OCI-LY7 (cell line): ENCODE measurements around the gene HINT2.

Experiments used
- EZH2phosphoT487 ChIP-seq: fragments of 200-600 bp; sonication (generic); IDR thresholded peaks from 2 replicates; pipeline ENCODE4 v1.6.1; 2018; ENCODE audit warnings: low read depth, borderline replicate concordance, mild to moderate bottlenecking, mixed run types, antibody characterized with exemption, low read length, moderate library complexity, mixed read lengths
- TF ChIP-seq, protein P1 (sequence below): fragments of 200-600 bp; sonication (generic); conservative IDR thresholded peaks from 2 replicates; pipeline ENCODE4 v1.5.1; 2014; ENCODE audit warnings: mild to moderate bottlenecking, antibody characterized with exemption, low read length, moderate library complexity, mixed read lengths

DNA sequence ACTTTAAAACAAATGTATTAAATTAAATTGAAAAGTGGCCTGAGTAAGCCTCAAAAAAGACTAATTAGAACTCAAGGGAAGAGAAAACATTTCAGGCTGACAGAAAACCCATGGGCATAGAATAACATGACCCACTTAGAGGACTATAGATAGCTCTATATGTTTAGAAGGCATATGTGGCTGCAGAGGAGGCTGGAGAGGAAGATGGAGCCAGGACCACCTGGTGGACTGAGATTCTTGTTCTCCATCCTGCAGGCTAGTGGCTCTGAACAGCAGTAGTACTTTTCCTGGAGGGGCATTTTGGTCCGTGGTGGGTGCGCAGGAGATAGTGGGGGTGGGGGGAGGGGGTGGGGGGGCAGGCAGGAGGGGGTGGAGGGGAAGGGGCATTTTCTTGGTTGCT, 33.8 kb downstream of the HINT2 start:
- TF ChIP-seq, protein P1, sequence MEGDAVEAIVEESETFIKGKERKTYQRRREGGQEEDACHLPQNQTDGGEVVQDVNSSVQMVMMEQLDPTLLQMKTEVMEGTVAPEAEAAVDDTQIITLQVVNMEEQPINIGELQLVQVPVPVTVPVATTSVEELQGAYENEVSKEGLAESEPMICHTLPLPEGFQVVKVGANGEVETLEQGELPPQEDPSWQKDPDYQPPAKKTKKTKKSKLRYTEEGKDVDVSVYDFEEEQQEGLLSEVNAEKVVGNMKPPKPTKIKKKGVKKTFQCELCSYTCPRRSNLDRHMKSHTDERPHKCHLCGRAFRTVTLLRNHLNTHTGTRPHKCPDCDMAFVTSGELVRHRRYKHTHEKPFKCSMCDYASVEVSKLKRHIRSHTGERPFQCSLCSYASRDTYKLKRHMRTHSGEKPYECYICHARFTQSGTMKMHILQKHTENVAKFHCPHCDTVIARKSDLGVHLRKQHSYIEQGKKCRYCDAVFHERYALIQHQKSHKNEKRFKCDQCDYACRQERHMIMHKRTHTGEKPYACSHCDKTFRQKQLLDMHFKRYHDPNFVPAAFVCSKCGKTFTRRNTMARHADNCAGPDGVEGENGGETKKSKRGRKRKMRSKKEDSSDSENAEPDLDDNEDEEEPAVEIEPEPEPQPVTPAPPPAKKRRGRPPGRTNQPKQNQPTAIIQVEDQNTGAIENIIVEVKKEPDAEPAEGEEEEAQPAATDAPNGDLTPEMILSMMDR = no peak
- no peak for TF ChIP-seq EZH2phosphoT487
